ENCODE results near the gene KXD1. TPM values are rescaled to one million over a fixed set of nuclear protein-coding genes. Genes with fewer than 3 reads are reported as not detected.

KXD1 gene
- total and polyA plus RNA-seq, 2 donors (not counting 1 experiment from before 2014, with no cell fraction given): 63.3 to 108 TPM

DNA sequence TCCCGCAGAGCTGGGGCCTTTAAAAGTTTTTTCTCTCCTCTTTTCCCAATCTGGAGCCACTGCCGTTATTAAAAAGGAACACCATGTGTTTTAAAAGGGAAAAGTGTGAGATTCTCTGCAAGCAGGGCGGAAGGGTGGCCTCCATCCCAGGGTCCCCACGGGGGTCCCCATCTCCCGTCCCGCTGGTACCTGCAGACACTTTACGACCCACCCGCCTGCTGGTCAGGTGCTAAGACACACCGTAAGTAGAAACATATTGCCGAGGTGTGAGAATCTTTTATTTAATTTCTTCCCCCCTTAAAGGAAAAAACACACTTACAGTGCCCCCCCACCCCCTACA, 47.1 kb downstream of the KXD1 start:
- DNase-seq (ENCODE audit: low read depth in 2 of 2): no peak
- no peaks in the 10 kb centered on the region for H3K9me3 ChIP-seq (ENCODE audit: control insufficient read depth, insufficient read depth, low read depth, low read length)
- H3K27me3 ChIP-seq (ENCODE audit: control insufficient read depth, insufficient read depth, low read length): peaks cover 50% of the 10 kb centered on the region
- H3K4me2 ChIP-seq (ENCODE audit: extremely low read depth, insufficient read depth, low read length): no peak overlapping the region
- no peaks in the 10 kb centered on the region for H3K4me1 ChIP-seq (ENCODE audit: control insufficient read depth, extremely low read depth, insufficient read depth, low read length)
- H3K4me3 ChIP-seq (replicated peaks in 1 of 4; ENCODE audit: control extremely low read depth in 1 of 4, insufficient read depth in 1 of 4, low read depth in 3 of 4, low read length in 4 of 4): no peak overlapping the region
- no peaks in the 10 kb centered on the region for H4K20me1 ChIP-seq (ENCODE audit: control insufficient read depth, extremely low read depth, insufficient read depth, low read length)
- H2AFZ ChIP-seq (ENCODE audit: low read length): no peak overlapping the region
- no peaks in the 10 kb centered on the region for H3K79me2 ChIP-seq (ENCODE audit: control insufficient read depth, insufficient read depth, low read length)
- H3K27ac ChIP-seq (ENCODE audit: insufficient read depth, low read length): no peak overlapping the region
- no peaks in the 10 kb centered on the region for H3K36me3 ChIP-seq (ENCODE audit: control insufficient read depth, insufficient read depth, low read length)
- TF ChIP-seq, protein P1, sequence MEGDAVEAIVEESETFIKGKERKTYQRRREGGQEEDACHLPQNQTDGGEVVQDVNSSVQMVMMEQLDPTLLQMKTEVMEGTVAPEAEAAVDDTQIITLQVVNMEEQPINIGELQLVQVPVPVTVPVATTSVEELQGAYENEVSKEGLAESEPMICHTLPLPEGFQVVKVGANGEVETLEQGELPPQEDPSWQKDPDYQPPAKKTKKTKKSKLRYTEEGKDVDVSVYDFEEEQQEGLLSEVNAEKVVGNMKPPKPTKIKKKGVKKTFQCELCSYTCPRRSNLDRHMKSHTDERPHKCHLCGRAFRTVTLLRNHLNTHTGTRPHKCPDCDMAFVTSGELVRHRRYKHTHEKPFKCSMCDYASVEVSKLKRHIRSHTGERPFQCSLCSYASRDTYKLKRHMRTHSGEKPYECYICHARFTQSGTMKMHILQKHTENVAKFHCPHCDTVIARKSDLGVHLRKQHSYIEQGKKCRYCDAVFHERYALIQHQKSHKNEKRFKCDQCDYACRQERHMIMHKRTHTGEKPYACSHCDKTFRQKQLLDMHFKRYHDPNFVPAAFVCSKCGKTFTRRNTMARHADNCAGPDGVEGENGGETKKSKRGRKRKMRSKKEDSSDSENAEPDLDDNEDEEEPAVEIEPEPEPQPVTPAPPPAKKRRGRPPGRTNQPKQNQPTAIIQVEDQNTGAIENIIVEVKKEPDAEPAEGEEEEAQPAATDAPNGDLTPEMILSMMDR (conservative IDR thresholded peaks at IDR 0.05 in 1 of 2, IDR thresholded peaks at IDR 0.05 in 1 of 2; ENCODE audit: low read depth in 1 of 2, low read length in 2 of 2): no peak
- no peak for TF ChIP-seq EZH2 (IDR thresholded peaks at IDR 0.05; ENCODE audit: low read length, missing control alignments)
- no peak overlapping the region for H3K9ac ChIP-seq (ENCODE audit: insufficient read depth, low read length)

- Histone ChIP-seq H3K27ac (ENCODE audit: insufficient read depth, low read length) (no peak overlapping the region), H3K9ac (ENCODE audit: insufficient read depth, low read length) (no peak overlapping the region), H4K20me1 (ENCODE audit: control insufficient read depth, extremely low read depth, insufficient read depth, low read length) (no peaks in the 10 kb centered on the region), H3K4me1 (ENCODE audit: control insufficient read depth, extremely low read depth, insufficient read depth, low read length) (no peaks in the 10 kb centered on the region), H3K79me2 (ENCODE audit: control insufficient read depth, insufficient read depth, low read length) (no peaks in the 10 kb centered on the region), H3K36me3 (ENCODE audit: control insufficient read depth, insufficient read depth, low read length) (no peaks in the 10 kb centered on the region), H3K9me3 (ENCODE audit: control insufficient read depth, insufficient read depth, low read depth, low read length) (no peaks in the 10 kb centered on the region), H3K27me3 (ENCODE audit: control insufficient read depth, insufficient read depth, low read length) (peaks cover 54% of the 10 kb centered on the region), H2AFZ (ENCODE audit: low read length) (no peak overlapping the region), H3K4me2 (ENCODE audit: extremely low read depth, insufficient read depth, low read length) (no peak overlapping the region), H3K4me3 (replicated peaks in 1 of 4; ENCODE audit: control extremely low read depth in 1 of 4, insufficient read depth in 1 of 4, low read depth in 3 of 4, low read length in 4 of 4) (no peak overlapping the region)
- TF ChIP-seq, protein P1 (conservative IDR thresholded peaks at IDR 0.05 in 1 of 2, IDR thresholded peaks at IDR 0.05 in 1 of 2; ENCODE audit: low read depth in 1 of 2, low read length in 2 of 2): no peak
- TF ChIP-seq EZH2 (IDR thresholded peaks at IDR 0.05; ENCODE audit: low read length, missing control alignments): no peak
- no peak for DNase-seq (ENCODE audit: low read depth in 2 of 2)
Observed at GRCh38 chr19:18605196-18605545, 47.5 kb downstream of the KXD1 start.

GRCh38 chr19:18605546-18606280, 48.0 kb downstream of the KXD1 start:
- H3K9ac ChIP-seq (ENCODE audit: insufficient read depth, low read length): no peak overlapping the region
- H3K4me2 ChIP-seq (ENCODE audit: extremely low read depth, insufficient read depth, low read length): no peak overlapping the region
- H3K27me3 ChIP-seq (ENCODE audit: control insufficient read depth, insufficient read depth, low read length): peaks cover 57% of the 10 kb centered on the region

More at GRCh38 chr19:18605546-18606280, 48.0 kb downstream of the KXD1 start:
- no peaks in the 10 kb centered on the region for H3K4me1 ChIP-seq (ENCODE audit: control insufficient read depth, extremely low read depth, insufficient read depth, low read length)
- TF ChIP-seq, protein P1 (conservative IDR thresholded peaks at IDR 0.05 in 1 of 2, IDR thresholded peaks at IDR 0.05 in 1 of 2; ENCODE audit: low read depth in 1 of 2, low read length in 2 of 2): no peak
- TF ChIP-seq EZH2 (IDR thresholded peaks at IDR 0.05; ENCODE audit: low read length, missing control alignments): peak; percentile 89
- H3K79me2 ChIP-seq (ENCODE audit: control insufficient read depth, insufficient read depth, low read length): no peaks in the 10 kb centered on the region
- no peak overlapping the region for H3K27ac ChIP-seq (ENCODE audit: insufficient read depth, low read length)
- no peak for DNase-seq (ENCODE audit: low read depth in 2 of 2)
- no peaks in the 10 kb centered on the region for H3K36me3 ChIP-seq (ENCODE audit: control insufficient read depth, insufficient read depth, low read length)
- no peak overlapping the region for H3K4me3 ChIP-seq (replicated peaks in 1 of 4; ENCODE audit: control extremely low read depth in 1 of 4, insufficient read depth in 1 of 4, low read depth in 3 of 4, low read length in 4 of 4)
- no peaks in the 10 kb centered on the region for H4K20me1 ChIP-seq (ENCODE audit: control insufficient read depth, extremely low read depth, insufficient read depth, low read length)
- no peaks in the 10 kb centered on the region for H3K9me3 ChIP-seq (ENCODE audit: control insufficient read depth, insufficient read depth, low read depth, low read length)
- H2AFZ ChIP-seq (ENCODE audit: low read length): no peak overlapping the region
